GM12873 (cell line): ENCODE data around the gene HIC1.
A peak's percentile ranks its signal among the peaks of the same experiment; 100 is the strongest.

Experiments
- CTCF ChIP-seq: IDR thresholded peaks from 2 replicates; pipeline ENCODE4 v1.5.1; 2012; ENCODE audit warnings: low read depth, mild to moderate bottlenecking, moderate library complexity, low read length, control low read depth; ENCODE audit not compliant: insufficient read depth; ENCODE audit errors: missing control alignments

Gene HIC1

GRCh38 chr17:2023256-2023655 is 31.6 kb upstream of the HIC1 start:
- TF ChIP-seq CTCF, result no peak

- peak; percentile 3 for TF ChIP-seq CTCF
Observed at GRCh38 chr17:2023692-2024571, 31.0 kb upstream of the HIC1 start.

- TF ChIP-seq CTCF, result no peak
Observed at GRCh38 chr17:2024572-2025219, 30.2 kb upstream of the HIC1 start.

GRCh38 chr17:2025220-2025621 is 29.7 kb upstream of the HIC1 start, which contains the start of gene RTN4RL1:
TSS of gene RTN4RL1 (minus strand) at chr17:2025334. CDS start at chr17:2024865, 469 bp downstream.
- no peak for TF ChIP-seq CTCF

GRCh38 chr17:2025622-2026309 is 29.1 kb upstream of the HIC1 start:
- TF ChIP-seq CTCF, result peak; percentile 50

- no peak for TF ChIP-seq CTCF
Observed at GRCh38 chr17:2027528-2028233, 27.2 kb upstream of the HIC1 start.
